Midbrain (tissue), 1 donor: Measurements from ENCODE around the gene TUG1.

Source experiments
- DNase-seq: peaks from one replicate; lab custom pipeline; 2025; lab: John Stamatoyannopoulos, UW

The TUG1 gene

GRCh38 chr22:31001124-31001770 is 32.2 kb downstream of the TUG1 start:
- DNase-seq: no peak

GRCh38 chr22:31005535-31005934 is 36.5 kb downstream of the TUG1 start:
- no peak for DNase-seq

- no peak for DNase-seq
Observed at GRCh38 chr22:31019191-31019930, 50.3 kb downstream of the TUG1 start.

GRCh38 chr22:31020334-31020733 is 51.3 kb downstream of the TUG1 start:
- no peak for DNase-seq

GRCh38 chr22:31022516-31022915 is 53.5 kb downstream of the TUG1 start:
- no peak for DNase-seq
